ENCODE measurements around the gene IBSP.

Gene IBSP

GRCh38 chr4:87785731-87786509, 13.4 kb upstream of the IBSP start:
- Histone ChIP-seq H3K79me2 (ENCODE audit: control insufficient read depth, low read length) (no peaks in the 10 kb centered on the region), H3F3A (ENCODE audit: control insufficient read depth, insufficient read depth) (no peaks in the 10 kb centered on the region)

GRCh38 chr4:87802858-87803257, 3.5 kb downstream of the IBSP start:
- no peaks in the 10 kb centered on the region for H3K9me3 ChIP-seq (ENCODE audit: control insufficient read depth, insufficient read depth, low read length)
- H4K20me1 ChIP-seq (ENCODE audit: control insufficient read depth, insufficient read depth, low read depth, low read length) = no peaks in the 10 kb centered on the region
- TF ChIP-seq CTCF (IDR thresholded peaks at IDR 0.05; ENCODE audit: low read depth, low read length, poor library complexity, severe bottlenecking) = no peak
- TF ChIP-seq EZH2phosphoT487 (IDR thresholded peaks at IDR 0.05; ENCODE audit: borderline replicate concordance, low read length) = no peak
- H3K27ac ChIP-seq (ENCODE audit: low read depth, low read length) = no peak overlapping the region
- H3K4me3 ChIP-seq (ENCODE audit: low read length) = no peak overlapping the region
- H3K79me2 ChIP-seq (ENCODE audit: control insufficient read depth, low read length) = no peaks in the 10 kb centered on the region
- no peaks in the 10 kb centered on the region for H3K9me2 ChIP-seq (replicated peaks; ENCODE audit: control insufficient read depth, low read length)
- H3F3A ChIP-seq (ENCODE audit: control insufficient read depth, insufficient read depth) = no peaks in the 10 kb centered on the region
- H3K4me1 ChIP-seq (ENCODE audit: control insufficient read depth, low read length) = no peaks in the 10 kb centered on the region
- H3K36me3 ChIP-seq (ENCODE audit: control insufficient read depth, low read length) = no peaks in the 10 kb centered on the region
- 0 out of 2 replicates have a peak, but pooled peaks cover 2% of the 10 kb centered on the region for H3K27me3 ChIP-seq (ENCODE audit: control insufficient read depth, low read length)
- H3K4me2 ChIP-seq (ENCODE audit: low read length) = no peak overlapping the region

More at GRCh38 chr4:87785731-87786509, 13.4 kb upstream of the IBSP start:
- H3K27me3 ChIP-seq (ENCODE audit: control insufficient read depth, low read length) = no peaks in the 10 kb centered on the region
- no peaks in the 10 kb centered on the region for H3K4me1 ChIP-seq (ENCODE audit: control insufficient read depth, low read length)
- H3K4me2 ChIP-seq (ENCODE audit: low read length) = no peak overlapping the region
- TF ChIP-seq CTCF (IDR thresholded peaks at IDR 0.05; ENCODE audit: low read depth, low read length, poor library complexity, severe bottlenecking) = no peak
- TF ChIP-seq EZH2phosphoT487 (IDR thresholded peaks at IDR 0.05; ENCODE audit: borderline replicate concordance, low read length) = no peak
- H3K9me3 ChIP-seq (ENCODE audit: control insufficient read depth, insufficient read depth, low read length) = no peaks in the 10 kb centered on the region
- no peaks in the 10 kb centered on the region for H3K36me3 ChIP-seq (ENCODE audit: control insufficient read depth, low read length)
- H3K9me2 ChIP-seq (replicated peaks; ENCODE audit: control insufficient read depth, low read length) = no peaks in the 10 kb centered on the region
- no peaks in the 10 kb centered on the region for H4K20me1 ChIP-seq (ENCODE audit: control insufficient read depth, insufficient read depth, low read depth, low read length)
- no peak overlapping the region for H3K27ac ChIP-seq (ENCODE audit: low read depth, low read length)
- no peak overlapping the region for H3K4me3 ChIP-seq (ENCODE audit: low read length)

- Histone ChIP-seq H4K20me1 (ENCODE audit: control insufficient read depth, insufficient read depth, low read depth, low read length) (no peaks in the 10 kb centered on the region), H3K4me2 (ENCODE audit: low read length) (no peak overlapping the region), H3K9me2 (replicated peaks; ENCODE audit: control insufficient read depth, low read length) (no peaks in the 10 kb centered on the region), H3K79me2 (ENCODE audit: control insufficient read depth, low read length) (no peaks in the 10 kb centered on the region), H3K4me1 (ENCODE audit: control insufficient read depth, low read length) (no peaks in the 10 kb centered on the region), H3K27me3 (ENCODE audit: control insufficient read depth, low read length) (0 out of 2 replicates have a peak, but pooled peaks cover 2% of the 10 kb centered on the region), H3K27ac (ENCODE audit: low read depth, low read length) (no peak overlapping the region), H3K4me3 (ENCODE audit: low read length) (no peak overlapping the region), H3K9me3 (ENCODE audit: control insufficient read depth, insufficient read depth, low read length) (no peaks in the 10 kb centered on the region), H3F3A (ENCODE audit: control insufficient read depth, insufficient read depth) (no peaks in the 10 kb centered on the region), H3K36me3 (ENCODE audit: control insufficient read depth, low read length) (no peaks in the 10 kb centered on the region)
- TF ChIP-seq EZH2phosphoT487 (IDR thresholded peaks at IDR 0.05; ENCODE audit: borderline replicate concordance, low read length) = no peak
- no peak for TF ChIP-seq CTCF (IDR thresholded peaks at IDR 0.05; ENCODE audit: low read depth, low read length, poor library complexity, severe bottlenecking)
These were observed 4.1 kb downstream of the IBSP start for GRCh38 chr4:87803421-87803820.
